OCI-LY3 (cell line): ENCODE results near the gene SMARCA4.

ENCODE experiments used
- EZH2phosphoT487 ChIP-seq: fragments of 200-600 bp; shearing (Covaris generic); IDR thresholded peaks from 2 replicates; pipeline ENCODE4 v1.6.1; 2018; ENCODE audit warnings: antibody characterized with exemption, mixed run types, low read depth
- TF ChIP-seq, protein P1 (sequence below): fragments of 200-600, 300-600 bp; sonication (generic); IDR thresholded peaks from 2 replicates; pipeline ENCODE4 v1.5.1; 2014; ENCODE audit warnings: antibody characterized with exemption, low read length, low read depth

DNA sequence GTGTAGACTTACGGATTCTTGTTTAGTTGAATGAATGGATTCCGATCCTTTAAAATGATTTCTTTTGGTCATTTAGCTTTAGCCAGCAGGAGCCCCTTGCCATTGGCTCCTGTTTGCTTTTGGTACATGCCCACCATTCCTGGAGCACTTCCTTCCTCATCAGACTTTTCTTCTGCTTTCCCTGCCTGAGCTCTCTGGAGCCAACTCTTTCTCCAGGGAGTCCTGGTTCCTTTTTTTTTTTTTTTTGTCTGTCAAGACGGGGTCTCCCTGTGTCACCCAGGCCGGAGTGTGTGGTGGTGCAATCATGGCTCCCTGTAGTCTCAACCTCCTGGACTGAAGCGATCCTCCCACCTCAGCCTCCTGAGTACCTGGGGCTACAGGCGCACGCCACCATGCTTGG, 37.8 kb downstream of the SMARCA4 start:
- TF ChIP-seq, protein P1, sequence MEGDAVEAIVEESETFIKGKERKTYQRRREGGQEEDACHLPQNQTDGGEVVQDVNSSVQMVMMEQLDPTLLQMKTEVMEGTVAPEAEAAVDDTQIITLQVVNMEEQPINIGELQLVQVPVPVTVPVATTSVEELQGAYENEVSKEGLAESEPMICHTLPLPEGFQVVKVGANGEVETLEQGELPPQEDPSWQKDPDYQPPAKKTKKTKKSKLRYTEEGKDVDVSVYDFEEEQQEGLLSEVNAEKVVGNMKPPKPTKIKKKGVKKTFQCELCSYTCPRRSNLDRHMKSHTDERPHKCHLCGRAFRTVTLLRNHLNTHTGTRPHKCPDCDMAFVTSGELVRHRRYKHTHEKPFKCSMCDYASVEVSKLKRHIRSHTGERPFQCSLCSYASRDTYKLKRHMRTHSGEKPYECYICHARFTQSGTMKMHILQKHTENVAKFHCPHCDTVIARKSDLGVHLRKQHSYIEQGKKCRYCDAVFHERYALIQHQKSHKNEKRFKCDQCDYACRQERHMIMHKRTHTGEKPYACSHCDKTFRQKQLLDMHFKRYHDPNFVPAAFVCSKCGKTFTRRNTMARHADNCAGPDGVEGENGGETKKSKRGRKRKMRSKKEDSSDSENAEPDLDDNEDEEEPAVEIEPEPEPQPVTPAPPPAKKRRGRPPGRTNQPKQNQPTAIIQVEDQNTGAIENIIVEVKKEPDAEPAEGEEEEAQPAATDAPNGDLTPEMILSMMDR = no peak
- TF ChIP-seq EZH2phosphoT487 = no peak
